LNCAP (cell line): ENCODE results near the gene REXO1.

Source experiments
- CTCF ChIP-seq: fragments of 450-650 bp; IDR thresholded peaks from 2 replicates; pipeline ENCODE4 v1.5.1; 2017; ENCODE audit warnings: mild to moderate bottlenecking

The REXO1 gene

GRCh38 chr19:1843116-1843515, 5.2 kb downstream of the REXO1 start:
- no peak for TF ChIP-seq CTCF

- no peak for TF ChIP-seq CTCF
Measured at GRCh38 chr19:1841209-1841924, 6.9 kb downstream of the REXO1 start.

GRCh38 chr19:1840541-1841115, 7.7 kb downstream of the REXO1 start:
- TF ChIP-seq CTCF = no peak

- TF ChIP-seq CTCF = no peak
Measured at GRCh38 chr19:1839658-1840540, 8.4 kb downstream of the REXO1 start.

- peak; percentile 100 for TF ChIP-seq CTCF
Measured at GRCh38 chr19:1837625-1838105, 10.6 kb downstream of the REXO1 start.

- TF ChIP-seq CTCF = no peak
Measured at GRCh38 chr19:1837222-1837565, 11.1 kb downstream of the REXO1 start.

GRCh38 chr19:1836458-1837221, 11.6 kb downstream of the REXO1 start:
- no peak for TF ChIP-seq CTCF
